ENCODE measurements around the gene KYNU.

DNA sequence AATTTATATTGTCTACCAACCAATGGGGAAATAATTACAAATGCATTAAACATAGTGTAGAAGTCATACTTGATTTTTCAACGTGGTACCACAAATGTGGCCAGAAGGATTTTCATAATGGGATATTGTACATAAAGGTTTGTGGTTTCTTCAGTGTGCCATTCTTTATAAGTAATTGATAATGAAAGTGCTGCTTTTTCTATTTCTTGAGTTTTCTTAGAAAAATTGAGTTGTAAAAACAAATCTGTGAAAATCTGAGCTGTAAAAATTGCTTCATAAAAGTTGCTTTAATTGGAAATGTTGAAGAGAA lies 103.6 kb downstream of the KYNU start:
- TF ChIP-seq, protein P1, sequence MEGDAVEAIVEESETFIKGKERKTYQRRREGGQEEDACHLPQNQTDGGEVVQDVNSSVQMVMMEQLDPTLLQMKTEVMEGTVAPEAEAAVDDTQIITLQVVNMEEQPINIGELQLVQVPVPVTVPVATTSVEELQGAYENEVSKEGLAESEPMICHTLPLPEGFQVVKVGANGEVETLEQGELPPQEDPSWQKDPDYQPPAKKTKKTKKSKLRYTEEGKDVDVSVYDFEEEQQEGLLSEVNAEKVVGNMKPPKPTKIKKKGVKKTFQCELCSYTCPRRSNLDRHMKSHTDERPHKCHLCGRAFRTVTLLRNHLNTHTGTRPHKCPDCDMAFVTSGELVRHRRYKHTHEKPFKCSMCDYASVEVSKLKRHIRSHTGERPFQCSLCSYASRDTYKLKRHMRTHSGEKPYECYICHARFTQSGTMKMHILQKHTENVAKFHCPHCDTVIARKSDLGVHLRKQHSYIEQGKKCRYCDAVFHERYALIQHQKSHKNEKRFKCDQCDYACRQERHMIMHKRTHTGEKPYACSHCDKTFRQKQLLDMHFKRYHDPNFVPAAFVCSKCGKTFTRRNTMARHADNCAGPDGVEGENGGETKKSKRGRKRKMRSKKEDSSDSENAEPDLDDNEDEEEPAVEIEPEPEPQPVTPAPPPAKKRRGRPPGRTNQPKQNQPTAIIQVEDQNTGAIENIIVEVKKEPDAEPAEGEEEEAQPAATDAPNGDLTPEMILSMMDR (tag by site-specific recombination; IDR thresholded peaks at IDR 0.05), result no peak
- no peak for TF ChIP-seq ZNF354C (tag by site-specific recombination; IDR thresholded peaks at IDR 0.05; ENCODE audit: borderline replicate concordance, low read depth)
- no peak for TF ChIP-seq ZNF138 (tag by site-specific recombination; IDR thresholded peaks at IDR 0.05; ENCODE audit: borderline replicate concordance)
- no peak for TF ChIP-seq ZNF433 (tag by site-specific recombination; IDR thresholded peaks at IDR 0.05; ENCODE audit: low read depth)
- no peak for TF ChIP-seq ZNF174 (tag by site-specific recombination; IDR thresholded peaks at IDR 0.05)
- no peak for TF ChIP-seq SP2 (tag by site-specific recombination; IDR thresholded peaks at IDR 0.05)
- TF ChIP-seq TCF7L2 (IDR thresholded peaks at IDR 0.05; ENCODE audit: borderline replicate concordance, low read depth, low read length), result no peak
- TF ChIP-seq ZNF621 (tag by site-specific recombination; IDR thresholded peaks at IDR 0.05), result no peak
- TF ChIP-seq MZF1 (tag by site-specific recombination; IDR thresholded peaks at IDR 0.05; ENCODE audit: borderline replicate concordance), result no peak
- TF ChIP-seq ZNF768 (tag by site-specific recombination; IDR thresholded peaks at IDR 0.05), result no peak
- TF ChIP-seq, protein P2, sequence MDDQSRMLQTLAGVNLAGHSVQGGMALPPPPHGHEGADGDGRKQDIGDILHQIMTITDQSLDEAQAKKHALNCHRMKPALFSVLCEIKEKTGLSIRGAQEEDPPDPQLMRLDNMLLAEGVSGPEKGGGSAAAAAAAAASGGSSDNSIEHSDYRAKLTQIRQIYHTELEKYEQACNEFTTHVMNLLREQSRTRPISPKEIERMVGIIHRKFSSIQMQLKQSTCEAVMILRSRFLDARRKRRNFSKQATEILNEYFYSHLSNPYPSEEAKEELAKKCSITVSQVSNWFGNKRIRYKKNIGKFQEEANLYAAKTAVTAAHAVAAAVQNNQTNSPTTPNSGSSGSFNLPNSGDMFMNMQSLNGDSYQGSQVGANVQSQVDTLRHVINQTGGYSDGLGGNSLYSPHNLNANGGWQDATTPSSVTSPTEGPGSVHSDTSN (CRISPR knock-in tag; IDR thresholded peaks at IDR 0.05), result no peak
- no peak for TF ChIP-seq SP7 (tag by site-specific recombination; IDR thresholded peaks at IDR 0.05)
- TF ChIP-seq, protein P3, sequence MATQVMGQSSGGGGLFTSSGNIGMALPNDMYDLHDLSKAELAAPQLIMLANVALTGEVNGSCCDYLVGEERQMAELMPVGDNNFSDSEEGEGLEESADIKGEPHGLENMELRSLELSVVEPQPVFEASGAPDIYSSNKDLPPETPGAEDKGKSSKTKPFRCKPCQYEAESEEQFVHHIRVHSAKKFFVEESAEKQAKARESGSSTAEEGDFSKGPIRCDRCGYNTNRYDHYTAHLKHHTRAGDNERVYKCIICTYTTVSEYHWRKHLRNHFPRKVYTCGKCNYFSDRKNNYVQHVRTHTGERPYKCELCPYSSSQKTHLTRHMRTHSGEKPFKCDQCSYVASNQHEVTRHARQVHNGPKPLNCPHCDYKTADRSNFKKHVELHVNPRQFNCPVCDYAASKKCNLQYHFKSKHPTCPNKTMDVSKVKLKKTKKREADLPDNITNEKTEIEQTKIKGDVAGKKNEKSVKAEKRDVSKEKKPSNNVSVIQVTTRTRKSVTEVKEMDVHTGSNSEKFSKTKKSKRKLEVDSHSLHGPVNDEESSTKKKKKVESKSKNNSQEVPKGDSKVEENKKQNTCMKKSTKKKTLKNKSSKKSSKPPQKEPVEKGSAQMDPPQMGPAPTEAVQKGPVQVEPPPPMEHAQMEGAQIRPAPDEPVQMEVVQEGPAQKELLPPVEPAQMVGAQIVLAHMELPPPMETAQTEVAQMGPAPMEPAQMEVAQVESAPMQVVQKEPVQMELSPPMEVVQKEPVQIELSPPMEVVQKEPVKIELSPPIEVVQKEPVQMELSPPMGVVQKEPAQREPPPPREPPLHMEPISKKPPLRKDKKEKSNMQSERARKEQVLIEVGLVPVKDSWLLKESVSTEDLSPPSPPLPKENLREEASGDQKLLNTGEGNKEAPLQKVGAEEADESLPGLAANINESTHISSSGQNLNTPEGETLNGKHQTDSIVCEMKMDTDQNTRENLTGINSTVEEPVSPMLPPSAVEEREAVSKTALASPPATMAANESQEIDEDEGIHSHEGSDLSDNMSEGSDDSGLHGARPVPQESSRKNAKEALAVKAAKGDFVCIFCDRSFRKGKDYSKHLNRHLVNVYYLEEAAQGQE (tag by site-specific recombination; IDR thresholded peaks at IDR 0.05), result no peak
- TF ChIP-seq ZNF660 (tag by site-specific recombination; IDR thresholded peaks at IDR 0.05), result no peak

All from HEK293 (cell line).